Coronary artery (tissue), 2 donors: Measurements from ENCODE around the gene DHX15.

Source experiments
- DNase-seq: peaks from one replicate; pipeline ENCODE4 v3.0.0-alpha.2; 2017; ENCODE audit warnings: low spot score
- H3K27ac ChIP-seq, 2 donors: fragments of 200-600 bp; sonication (generic); one replicate each; pipeline ENCODE4 v1.5.1; 2016 to 2019
- H3K4me3 ChIP-seq: fragments of 200-600 bp; sonication (generic); 2 replicates; pipeline ENCODE4 v1.5.1; 2016; ENCODE audit warnings: mild to moderate bottlenecking, moderate library complexity
- CTCF ChIP-seq: fragments of 200-600 bp; sonication (generic); IDR thresholded peaks from one replicate; pipeline ENCODE4 v1.5.1; 2019; ENCODE audit warnings: antibody characterized with exemption

The DHX15 gene

GRCh38 chr4:24547979-24548378, 36.4 kb downstream of the DHX15 start:
- no peak overlapping the region for H3K27ac ChIP-seq
- DNase-seq: no peak
- no peak for TF ChIP-seq CTCF
- H3K4me3 ChIP-seq: no peak overlapping the region

- no peak for DNase-seq
- no peak overlapping the region for H3K4me3 ChIP-seq
Measured at GRCh38 chr4:24544208-24544988, 40.0 kb downstream of the DHX15 start.

GRCh38 chr4:24537025-24537424, 47.3 kb downstream of the DHX15 start:
- Histone ChIP-seq H3K4me3 (no peak overlapping the region), H3K27ac (no peak overlapping the region)
- no peak for TF ChIP-seq CTCF
- DNase-seq: no peak

More at GRCh38 chr4:24544208-24544988, 40.0 kb downstream of the DHX15 start:
- no peak for TF ChIP-seq CTCF
- no peak overlapping the region for H3K27ac ChIP-seq

- no peak overlapping the region for H3K4me3 ChIP-seq
- DNase-seq: no peak
- no peak for TF ChIP-seq CTCF
- H3K27ac ChIP-seq: no peak overlapping the region
Measured at GRCh38 chr4:24535399-24535798, 49.0 kb downstream of the DHX15 start.

- no peak overlapping the region for H3K27ac ChIP-seq
- no peak for DNase-seq
- no peak overlapping the region for H3K4me3 ChIP-seq
- no peak for TF ChIP-seq CTCF
Measured at GRCh38 chr4:24533364-24533763, 51.0 kb downstream of the DHX15 start.

- no peak for TF ChIP-seq CTCF
- H3K27ac ChIP-seq: no peak overlapping the region
- no peak overlapping the region for H3K4me3 ChIP-seq
- DNase-seq: no peak
Measured at GRCh38 chr4:24529555-24529954, 54.8 kb downstream of the DHX15 start.

GRCh38 chr4:24527371-24527770, 57.0 kb downstream of the DHX15 start:
- TF ChIP-seq CTCF: no peak
- DNase-seq: no peak
- no peak overlapping the region for H3K27ac ChIP-seq
- no peak overlapping the region for H3K4me3 ChIP-seq
